H1 (cell line): ENCODE results near the gene IFT122. TPM values are rescaled to one million over a fixed set of nuclear protein-coding genes. Genes with fewer than 3 reads are reported as not detected.

Experiments
- CHD7 ChIP-seq: fragments of 300-600 bp; sonication (generic); IDR thresholded peaks from 2 replicates; pipeline ENCODE4 v1.7.1; 2012; ENCODE audit warnings: low read length, moderate library complexity, mild to moderate bottlenecking, inconsistent platforms; ENCODE audit not compliant: insufficient replicate concordance
- CTCF ChIP-seq, 3 experiments: IDR thresholded peaks; 1 replicate in 2 of 3; 2 replicates in 1 of 3; pipeline versions ENCODE4 v1.5.1 to v1.6.1; 2011; ENCODE audit warnings: low read length in 3 of 3, mild to moderate bottlenecking in 3 of 3, inconsistent platforms in 2 of 3, low read depth in 1 of 3, moderate library complexity in 1 of 3; ENCODE audit not compliant: insufficient read depth in 1 of 3; ENCODE audit errors: control extremely low read depth in 1 of 3
- polyA plus RNA-seq, 7 experiments: library from polyadenylated mRNA; depleted of rRNA in 3 of 7; stranded (reverse) in 5 of 7; unstranded in 2 of 7; fragments of >200 nt in 5 of 7; fragments of 200-250 nt in 2 of 7; gene quantifications; 1 replicate in 5 of 7; 2 replicates in 1 of 7; 4 replicates in 1 of 7; pipeline versions ENCODE4 v1.2.1 to v1.2.3, GENCODE V29; 2011 to 2013; ENCODE audit warnings: missing spikeins in 2 of 7, mixed read lengths in 2 of 7
- total RNA-seq: library from RNA; stranded (reverse); fragmentation: NEBNext Ultra II Directional; extraction: Animal tissue kit (Norgen Biotek cat#: 25700); gene quantifications from 2 replicates; pipeline ENCODE4 v1.2.1, GENCODE V29; 2021

The IFT122 gene
- total and polyA plus RNA-seq, 2 of the 8 experiments (the other 6 are each of a cell fraction or from before 2014, with no cell fraction given): 23.7 to 25.1 TPM

- no peak for TF ChIP-seq CTCF (IDR thresholded peaks at IDR 0.05; ENCODE audit: control extremely low read depth in 1 of 3, insufficient read depth in 1 of 3, low read depth in 1 of 3, low read length in 3 of 3)
- no peak for TF ChIP-seq CHD7
Measured at GRCh38 chr3:129547241-129547640, 107.2 kb downstream of the IFT122 start (continued).
